ENCODE results near the gene USP17L20.
"Not testable (repeated sequence)": the region's sequence is repeated elsewhere in the genome, so short reads cannot be mapped to it uniquely, and the experiment has no call there.

The USP17L20 gene, protein sequence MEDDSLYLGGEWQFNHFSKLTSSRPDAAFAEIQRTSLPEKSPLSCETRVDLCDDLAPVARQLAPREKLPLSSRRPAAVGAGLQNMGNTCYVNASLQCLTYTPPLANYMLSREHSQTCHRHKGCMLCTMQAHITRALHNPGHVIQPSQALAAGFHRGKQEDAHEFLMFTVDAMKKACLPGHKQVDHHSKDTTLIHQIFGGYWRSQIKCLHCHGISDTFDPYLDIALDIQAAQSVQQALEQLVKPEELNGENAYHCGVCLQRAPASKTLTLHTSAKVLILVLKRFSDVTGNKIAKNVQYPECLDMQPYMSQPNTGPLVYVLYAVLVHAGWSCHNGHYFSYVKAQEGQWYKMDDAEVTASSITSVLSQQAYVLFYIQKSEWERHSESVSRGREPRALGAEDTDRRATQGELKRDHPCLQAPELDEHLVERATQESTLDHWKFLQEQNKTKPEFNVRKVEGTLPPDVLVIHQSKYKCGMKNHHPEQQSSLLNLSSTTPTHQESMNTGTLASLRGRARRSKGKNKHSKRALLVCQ

DNA sequence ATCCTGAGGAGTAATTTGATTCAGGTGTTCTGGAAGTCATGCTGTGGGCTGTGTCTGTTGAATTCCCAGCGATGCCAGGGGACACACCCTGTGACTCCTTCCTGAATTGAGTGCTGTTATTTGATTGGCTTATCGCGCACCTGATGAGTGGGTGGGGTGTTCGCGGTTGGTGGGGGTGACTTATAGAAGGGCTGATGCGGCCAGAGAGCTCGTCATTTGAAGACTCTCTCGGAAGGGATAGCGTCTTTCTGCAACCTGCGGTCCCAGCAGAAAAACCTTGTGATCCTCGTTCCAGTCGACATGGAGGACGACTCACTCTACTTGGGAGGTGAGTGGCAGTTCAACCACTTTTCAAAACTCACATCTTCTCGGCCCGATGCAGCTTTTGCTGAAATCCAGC, at the start of gene USP17L20:
USP17L20 (plus strand) TSS at position 301 of the 400 bp plus-strand sequence; CDS start at position 301, 0 bp downstream.
- H3K4me1 Mint-ChIP-seq; ATAC-seq; H3K4me3 Mint-ChIP-seq; H3K27ac Mint-ChIP-seq; H3K9me3 Mint-ChIP-seq; H3K36me3 Mint-ChIP-seq; DNase-seq (ENCODE audit: low spot score in 2 of 2): not testable (repeated sequence)

DNA sequence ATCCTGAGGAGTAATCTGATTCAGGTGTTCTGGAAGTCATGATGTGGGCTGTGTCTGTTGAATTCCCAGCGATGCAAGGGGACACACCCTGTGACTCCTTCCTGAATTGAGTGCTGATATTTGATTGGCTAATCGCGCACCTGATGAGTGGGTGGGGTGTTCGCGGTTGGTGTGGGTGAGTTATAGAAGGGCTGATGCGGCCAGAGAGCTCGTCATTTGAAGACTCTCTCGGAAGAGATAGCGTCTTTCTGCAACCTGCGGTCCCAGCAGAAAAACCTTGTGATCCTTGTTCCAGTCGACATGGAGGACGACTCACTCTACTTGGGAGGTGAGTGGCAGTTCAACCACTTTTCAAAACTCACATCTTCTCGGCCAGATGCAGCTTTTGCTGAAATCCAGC, 47.6 kb upstream of the USP17L20 start, which contains the start of gene USP17L10:
USP17L10 (plus strand) TSS at position 301 of the 400 bp plus-strand sequence; CDS start at position 301, 0 bp downstream.
- H3K27ac Mint-ChIP-seq; DNase-seq (ENCODE audit: low spot score in 2 of 2); H3K36me3 Mint-ChIP-seq; H3K4me3 Mint-ChIP-seq; H3K9me3 Mint-ChIP-seq; H3K4me1 Mint-ChIP-seq; ATAC-seq: not testable (repeated sequence)

DNA sequence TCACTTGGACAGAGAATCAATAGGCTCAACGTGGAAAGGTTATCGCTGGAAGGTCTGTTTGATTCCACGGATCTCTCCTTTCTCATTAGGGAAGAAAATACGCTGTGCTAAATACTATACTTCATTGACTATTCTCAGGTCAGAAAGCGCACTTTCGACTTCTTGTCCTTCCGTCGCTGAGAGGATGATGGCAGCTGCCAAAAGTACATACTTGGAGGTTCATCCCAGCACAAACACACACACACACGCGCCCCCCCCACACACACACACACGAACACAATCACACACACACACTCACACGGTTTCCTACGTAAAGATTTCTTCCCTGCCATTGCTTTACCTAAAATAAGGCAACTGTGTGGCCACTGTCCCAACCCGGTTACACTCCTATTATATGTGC, 43.2 kb upstream of the USP17L20 start:
- H3K27ac Mint-ChIP-seq, H3K9me3 Mint-ChIP-seq, H3K36me3 Mint-ChIP-seq, ATAC-seq, H3K4me1 Mint-ChIP-seq, H3K4me3 Mint-ChIP-seq: not testable (repeated sequence)
- peak in 1 of 2 donors; percentile 20 for DNase-seq (ENCODE audit: low spot score in 2 of 2)

DNA sequence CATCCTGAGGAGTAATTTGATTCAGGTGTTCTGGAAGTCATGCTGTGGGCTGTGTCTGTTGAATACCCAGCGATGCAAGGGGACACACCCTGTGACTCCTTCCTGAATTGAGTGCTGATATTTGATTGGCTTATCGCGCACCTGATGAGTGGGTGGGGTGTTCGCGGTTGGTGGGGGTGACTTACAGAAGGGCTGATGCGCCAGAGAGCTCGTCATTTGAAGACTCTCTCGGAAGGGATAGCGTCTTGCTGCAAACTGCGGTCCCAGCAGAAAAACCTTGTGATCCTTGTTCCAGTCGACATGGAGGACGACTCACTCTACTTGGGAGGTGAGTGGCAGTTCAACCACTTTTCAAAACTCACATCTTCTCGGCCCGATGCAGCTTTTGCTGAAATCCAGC, 42.8 kb upstream of the USP17L20 start, which contains the start of gene USP17L11:
USP17L11 (plus strand) TSS at position 301 of the 400 bp plus-strand sequence; CDS start at position 301, 0 bp downstream.
- H3K4me1 Mint-ChIP-seq; H3K27ac Mint-ChIP-seq; DNase-seq (ENCODE audit: low spot score in 2 of 2); H3K9me3 Mint-ChIP-seq; ATAC-seq; H3K36me3 Mint-ChIP-seq; H3K4me3 Mint-ChIP-seq: not testable (repeated sequence)

DNA sequence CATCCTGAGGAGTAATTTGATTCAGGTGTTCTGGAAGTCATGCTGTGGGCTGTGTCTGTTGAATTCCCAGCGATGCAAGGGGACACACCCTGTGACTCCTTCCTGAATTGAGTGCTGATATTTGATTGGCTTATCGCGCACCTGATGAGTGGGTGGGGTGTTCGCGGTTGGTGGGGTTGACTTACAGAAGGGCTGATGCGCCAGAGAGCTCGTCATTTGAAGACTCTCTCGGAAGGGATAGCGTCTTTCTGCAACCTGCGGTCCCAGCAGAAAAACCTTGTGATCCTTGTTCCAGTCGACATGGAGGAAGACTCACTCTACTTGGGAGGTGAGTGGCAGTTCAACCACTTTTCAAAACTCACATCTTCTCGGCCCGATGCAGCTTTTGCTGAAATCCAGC, 38.1 kb upstream of the USP17L20 start, which contains the start of gene USP17L12:
USP17L12 (plus strand) TSS at position 301 of the 400 bp plus-strand sequence; CDS start at position 301, 0 bp downstream.
- ATAC-seq; H3K4me3 Mint-ChIP-seq; H3K36me3 Mint-ChIP-seq; H3K27ac Mint-ChIP-seq; H3K9me3 Mint-ChIP-seq; H3K4me1 Mint-ChIP-seq; DNase-seq (ENCODE audit: low spot score in 2 of 2): not testable (repeated sequence)

DNA sequence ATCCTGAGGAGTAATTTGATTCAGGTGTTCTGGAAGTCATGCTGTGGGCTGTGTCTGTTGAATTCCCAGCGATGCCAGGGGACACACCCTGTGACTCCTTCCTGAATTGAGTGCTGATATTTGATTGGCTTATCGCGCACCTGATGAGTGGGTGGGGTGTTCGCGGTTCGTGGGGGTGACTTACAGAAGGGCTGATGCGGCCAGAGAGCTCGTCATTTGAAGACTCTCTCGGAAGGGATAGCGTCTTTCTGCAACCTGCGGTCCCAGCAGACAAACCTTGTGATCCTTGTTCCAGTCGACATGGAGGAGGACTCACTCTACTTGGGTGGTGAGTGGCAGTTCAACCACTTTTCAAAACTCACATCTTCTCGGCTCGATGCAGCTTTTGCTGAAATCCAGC, 33.3 kb upstream of the USP17L20 start, which contains the start of gene USP17L13:
USP17L13 (plus strand) TSS at position 301 of the 400 bp plus-strand sequence; CDS start at position 301, 0 bp downstream.
- not testable (repeated sequence) for H3K9me3 Mint-ChIP-seq; H3K4me3 Mint-ChIP-seq; H3K4me1 Mint-ChIP-seq; ATAC-seq; H3K27ac Mint-ChIP-seq; H3K36me3 Mint-ChIP-seq; DNase-seq (ENCODE audit: low spot score in 2 of 2)

DNA sequence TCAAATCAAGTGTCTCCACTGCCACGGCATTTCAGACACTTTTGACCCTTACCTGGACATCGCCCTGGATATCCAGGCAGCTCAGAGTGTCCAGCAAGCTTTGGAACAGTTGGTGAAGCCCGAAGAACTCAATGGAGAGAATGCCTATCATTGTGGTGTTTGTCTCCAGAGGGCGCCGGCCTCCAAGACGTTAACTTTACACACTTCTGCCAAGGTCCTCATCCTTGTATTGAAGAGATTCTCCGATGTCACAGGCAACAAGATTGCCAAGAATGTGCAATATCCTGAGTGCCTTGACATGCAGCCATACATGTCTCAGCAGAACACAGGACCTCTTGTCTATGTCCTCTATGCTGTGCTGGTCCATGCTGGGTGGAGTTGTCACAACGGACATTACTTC, 27.7 kb upstream of the USP17L20 start:
- not testable (repeated sequence) for H3K27ac Mint-ChIP-seq, H3K9me3 Mint-ChIP-seq, H3K36me3 Mint-ChIP-seq, ATAC-seq, H3K4me1 Mint-ChIP-seq, H3K4me3 Mint-ChIP-seq
- DNase-seq (ENCODE audit: low spot score in 2 of 2): peak in 1 of 2 donors; percentile 33

DNA sequence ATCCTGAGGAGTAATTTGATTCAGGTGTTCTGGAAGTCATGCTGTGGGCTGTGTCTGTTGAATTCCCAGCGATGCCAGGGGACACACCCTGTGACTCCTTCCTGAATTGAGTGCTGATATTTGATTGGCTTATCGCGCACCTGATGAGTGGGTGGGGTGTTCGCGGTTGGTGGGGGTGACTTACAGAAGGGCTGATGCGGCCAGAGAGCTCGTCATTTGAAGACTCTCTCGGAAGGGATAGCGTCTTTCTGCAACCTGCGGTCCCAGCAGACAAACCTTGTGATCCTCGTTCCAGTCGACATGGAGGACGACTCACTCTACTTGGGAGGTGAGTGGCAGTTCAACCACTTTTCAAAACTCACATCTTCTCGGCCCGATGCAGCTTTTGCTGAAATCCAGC, 23.8 kb upstream of the USP17L20 start, which contains the start of gene USP17L15:
USP17L15 (plus strand) TSS at position 301 of the 400 bp plus-strand sequence; CDS start at position 301, 0 bp downstream.
- not testable (repeated sequence) for H3K27ac Mint-ChIP-seq; H3K36me3 Mint-ChIP-seq; DNase-seq (ENCODE audit: low spot score in 2 of 2); H3K9me3 Mint-ChIP-seq; H3K4me3 Mint-ChIP-seq; ATAC-seq; H3K4me1 Mint-ChIP-seq

DNA sequence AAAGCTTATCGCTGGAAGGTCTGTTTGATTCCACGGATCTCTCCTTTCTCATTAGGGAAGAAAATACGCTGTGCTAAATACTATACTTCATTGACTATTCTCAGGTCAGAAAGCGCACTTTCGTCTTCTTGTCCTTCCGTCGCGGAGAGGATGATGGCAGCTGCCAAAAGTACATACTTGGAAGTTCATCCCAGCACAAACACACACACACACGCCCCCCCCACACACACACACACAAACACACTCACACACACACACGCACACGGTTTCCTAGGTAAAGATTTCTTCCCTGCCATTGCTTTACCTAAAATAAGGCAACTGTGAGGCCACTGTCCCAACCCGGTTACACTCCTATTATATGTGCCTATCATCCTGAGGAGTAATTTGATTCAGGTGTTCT, 19.5 kb upstream of the USP17L20 start:
- ATAC-seq; H3K4me1 Mint-ChIP-seq; H3K36me3 Mint-ChIP-seq; H3K9me3 Mint-ChIP-seq; H3K4me3 Mint-ChIP-seq; H3K27ac Mint-ChIP-seq; DNase-seq (ENCODE audit: low spot score in 2 of 2): not testable (repeated sequence)

DNA sequence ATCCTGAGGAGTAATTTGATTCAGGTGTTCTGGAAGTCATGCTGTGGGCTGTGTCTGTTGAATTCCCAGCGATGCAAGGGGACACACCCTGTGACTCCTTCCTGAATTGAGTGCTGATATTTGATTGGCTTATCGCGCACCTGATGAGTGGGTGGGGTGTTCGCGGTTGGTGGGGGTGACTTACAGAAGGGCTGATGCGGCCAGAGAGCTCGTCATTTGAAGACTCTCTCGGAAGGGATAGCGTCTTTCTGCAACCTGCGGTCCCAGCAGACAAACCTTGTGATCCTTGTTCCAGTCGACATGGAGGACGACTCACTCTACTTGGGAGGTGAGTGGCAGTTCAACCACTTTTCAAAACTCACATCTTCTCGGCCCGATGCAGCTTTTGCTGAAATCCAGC, 14.3 kb upstream of the USP17L20 start, which contains the start of gene USP17L17:
USP17L17 (plus strand) TSS at position 301 of the 400 bp plus-strand sequence; CDS start at position 301, 0 bp downstream.
- DNase-seq (ENCODE audit: low spot score in 2 of 2); ATAC-seq; H3K36me3 Mint-ChIP-seq; H3K9me3 Mint-ChIP-seq; H3K4me1 Mint-ChIP-seq; H3K27ac Mint-ChIP-seq; H3K4me3 Mint-ChIP-seq: not testable (repeated sequence)

DNA sequence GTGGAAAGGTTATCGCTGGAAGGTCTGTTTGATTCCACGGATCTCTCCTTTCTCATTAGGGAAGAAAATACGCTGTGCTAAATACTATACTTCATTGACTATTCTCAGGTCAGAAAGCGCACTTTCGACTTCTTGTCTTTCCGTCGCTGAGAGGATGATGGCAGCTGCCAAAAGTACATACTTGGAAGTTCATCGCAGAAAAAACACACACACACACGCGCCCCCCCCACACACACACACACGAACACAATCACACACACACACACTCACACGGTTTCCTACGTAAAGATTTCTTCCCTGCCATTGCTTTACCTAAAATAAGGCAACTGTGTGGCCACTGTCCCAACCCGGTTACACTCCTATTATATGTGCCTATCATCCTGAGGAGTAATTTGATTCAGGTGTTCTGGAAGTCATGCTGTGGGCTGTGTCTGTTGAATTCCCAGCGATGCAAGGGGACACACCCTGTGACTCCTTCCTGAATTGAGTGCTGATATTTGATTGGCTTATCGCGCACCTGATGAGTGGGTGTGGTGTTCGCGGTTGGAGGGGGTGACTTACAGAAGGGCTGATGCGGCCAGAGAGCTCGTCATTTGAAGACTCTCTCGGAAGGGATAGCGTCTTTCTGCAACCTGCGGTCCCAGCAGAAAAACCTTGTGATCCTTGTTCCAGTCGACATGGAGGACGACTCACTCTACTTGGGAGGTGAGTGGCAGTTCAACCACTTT, 9.8 kb upstream of the USP17L20 start, which contains the start of gene USP17L18:
USP17L18 (plus strand) TSS at position 678 of the 728 bp plus-strand sequence; CDS start at position 678, 0 bp downstream.
- DNase-seq (ENCODE audit: low spot score in 2 of 2): peak in 1 of 2 donors; percentile 36
- not testable (repeated sequence) for ATAC-seq, H3K4me3 Mint-ChIP-seq, H3K27ac Mint-ChIP-seq, H3K9me3 Mint-ChIP-seq, H3K36me3 Mint-ChIP-seq, H3K4me1 Mint-ChIP-seq

DNA sequence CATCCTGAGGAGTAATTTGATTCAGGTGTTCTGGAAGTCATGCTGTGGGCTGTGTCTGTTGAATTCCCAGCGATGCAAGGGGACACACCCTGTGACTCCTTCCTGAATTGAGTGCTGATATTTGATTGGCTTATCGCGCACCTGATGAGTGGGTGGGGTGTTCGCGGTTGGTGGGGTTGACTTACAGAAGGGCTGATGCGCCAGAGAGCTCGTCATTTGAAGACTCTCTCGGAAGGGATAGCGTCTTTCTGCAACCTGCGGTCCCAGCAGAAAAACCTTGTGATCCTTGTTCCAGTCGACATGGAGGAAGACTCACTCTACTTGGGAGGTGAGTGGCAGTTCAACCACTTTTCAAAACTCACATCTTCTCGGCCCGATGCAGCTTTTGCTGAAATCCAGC, 4.8 kb upstream of the USP17L20 start, which contains the start of gene USP17L19:
USP17L19 (plus strand) TSS at position 301 of the 400 bp plus-strand sequence; CDS start at position 301, 0 bp downstream.
- not testable (repeated sequence) for H3K4me3 Mint-ChIP-seq; H3K36me3 Mint-ChIP-seq; H3K27ac Mint-ChIP-seq; H3K4me1 Mint-ChIP-seq; ATAC-seq; DNase-seq (ENCODE audit: low spot score in 2 of 2); H3K9me3 Mint-ChIP-seq

DNA sequence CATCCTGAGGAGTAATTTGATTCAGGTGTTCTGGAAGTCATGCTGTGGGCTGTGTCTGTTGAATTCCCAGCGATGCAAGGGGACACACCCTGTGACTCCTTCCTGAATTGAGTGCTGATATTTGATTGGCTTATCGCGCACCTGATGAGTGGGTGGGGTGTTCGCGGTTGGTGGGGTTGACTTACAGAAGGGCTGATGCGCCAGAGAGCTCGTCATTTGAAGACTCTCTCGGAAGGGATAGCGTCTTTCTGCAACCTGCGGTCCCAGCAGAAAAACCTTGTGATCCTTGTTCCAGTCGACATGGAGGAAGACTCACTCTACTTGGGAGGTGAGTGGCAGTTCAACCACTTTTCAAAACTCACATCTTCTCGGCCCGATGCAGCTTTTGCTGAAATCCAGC, 4.6 kb downstream of the USP17L20 start, which contains the start of gene USP17L21:
USP17L21 (plus strand) TSS at position 301 of the 400 bp plus-strand sequence; CDS start at position 301, 0 bp downstream.
- not testable (repeated sequence) for H3K27ac Mint-ChIP-seq; H3K4me3 Mint-ChIP-seq; H3K36me3 Mint-ChIP-seq; ATAC-seq; H3K4me1 Mint-ChIP-seq; H3K9me3 Mint-ChIP-seq; DNase-seq (ENCODE audit: low spot score in 2 of 2)

DNA sequence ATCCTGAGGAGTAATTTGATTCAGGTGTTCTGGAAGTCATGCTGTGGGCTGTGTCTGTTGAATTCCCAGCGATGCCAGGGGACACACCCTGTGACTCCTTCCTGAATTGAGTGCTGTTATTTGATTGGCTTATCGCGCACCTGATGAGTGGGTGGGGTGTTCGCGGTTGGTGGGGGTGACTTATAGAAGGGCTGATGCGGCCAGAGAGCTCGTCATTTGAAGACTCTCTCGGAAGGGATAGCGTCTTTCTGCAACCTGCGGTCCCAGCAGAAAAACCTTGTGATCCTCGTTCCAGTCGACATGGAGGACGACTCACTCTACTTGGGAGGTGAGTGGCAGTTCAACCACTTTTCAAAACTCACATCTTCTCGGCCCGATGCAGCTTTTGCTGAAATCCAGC, 9.4 kb downstream of the USP17L20 start, which contains the start of gene USP17L22:
USP17L22 (plus strand) TSS at position 301 of the 400 bp plus-strand sequence; CDS start at position 301, 0 bp downstream.
- not testable (repeated sequence) for H3K27ac Mint-ChIP-seq; H3K4me3 Mint-ChIP-seq; DNase-seq (ENCODE audit: low spot score in 2 of 2); H3K9me3 Mint-ChIP-seq; ATAC-seq; H3K4me1 Mint-ChIP-seq; H3K36me3 Mint-ChIP-seq
